ENCODE measurements around the gene CFAP20DC.

Gene CFAP20DC

DNA sequence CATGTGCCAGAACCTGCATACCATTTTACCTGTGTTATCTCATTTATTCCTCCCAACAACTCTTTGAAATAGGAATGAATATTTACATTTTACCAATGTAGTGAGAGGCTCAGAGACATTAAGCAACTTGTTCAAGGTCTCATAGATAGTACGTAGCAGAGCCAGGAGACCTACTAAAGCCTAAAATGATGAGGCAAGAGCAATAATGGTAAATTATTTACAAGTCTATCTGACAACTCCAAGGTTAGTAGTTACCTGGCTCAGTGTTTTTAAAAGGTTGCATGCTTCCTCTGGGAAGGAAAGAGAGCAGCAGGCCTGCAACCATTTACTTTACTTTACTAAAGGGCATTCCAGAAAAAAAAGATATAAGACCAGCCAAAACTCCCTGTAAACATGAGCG, 103.0 kb downstream of the CFAP20DC start:
- TF ChIP-seq, protein P1, sequence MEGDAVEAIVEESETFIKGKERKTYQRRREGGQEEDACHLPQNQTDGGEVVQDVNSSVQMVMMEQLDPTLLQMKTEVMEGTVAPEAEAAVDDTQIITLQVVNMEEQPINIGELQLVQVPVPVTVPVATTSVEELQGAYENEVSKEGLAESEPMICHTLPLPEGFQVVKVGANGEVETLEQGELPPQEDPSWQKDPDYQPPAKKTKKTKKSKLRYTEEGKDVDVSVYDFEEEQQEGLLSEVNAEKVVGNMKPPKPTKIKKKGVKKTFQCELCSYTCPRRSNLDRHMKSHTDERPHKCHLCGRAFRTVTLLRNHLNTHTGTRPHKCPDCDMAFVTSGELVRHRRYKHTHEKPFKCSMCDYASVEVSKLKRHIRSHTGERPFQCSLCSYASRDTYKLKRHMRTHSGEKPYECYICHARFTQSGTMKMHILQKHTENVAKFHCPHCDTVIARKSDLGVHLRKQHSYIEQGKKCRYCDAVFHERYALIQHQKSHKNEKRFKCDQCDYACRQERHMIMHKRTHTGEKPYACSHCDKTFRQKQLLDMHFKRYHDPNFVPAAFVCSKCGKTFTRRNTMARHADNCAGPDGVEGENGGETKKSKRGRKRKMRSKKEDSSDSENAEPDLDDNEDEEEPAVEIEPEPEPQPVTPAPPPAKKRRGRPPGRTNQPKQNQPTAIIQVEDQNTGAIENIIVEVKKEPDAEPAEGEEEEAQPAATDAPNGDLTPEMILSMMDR (IDR thresholded peaks at IDR 0.05; ENCODE audit: extremely low read depth, missing control alignments): no peak
- DNase-seq (ENCODE audit: low spot score): no peak

- DNase-seq (ENCODE audit: low spot score): no peak
- TF ChIP-seq, protein P1 (IDR thresholded peaks at IDR 0.05; ENCODE audit: extremely low read depth, missing control alignments): no peak
These were observed 111.8 kb downstream of the CFAP20DC start for GRCh38 chr3:58938057-58938456.

DNA sequence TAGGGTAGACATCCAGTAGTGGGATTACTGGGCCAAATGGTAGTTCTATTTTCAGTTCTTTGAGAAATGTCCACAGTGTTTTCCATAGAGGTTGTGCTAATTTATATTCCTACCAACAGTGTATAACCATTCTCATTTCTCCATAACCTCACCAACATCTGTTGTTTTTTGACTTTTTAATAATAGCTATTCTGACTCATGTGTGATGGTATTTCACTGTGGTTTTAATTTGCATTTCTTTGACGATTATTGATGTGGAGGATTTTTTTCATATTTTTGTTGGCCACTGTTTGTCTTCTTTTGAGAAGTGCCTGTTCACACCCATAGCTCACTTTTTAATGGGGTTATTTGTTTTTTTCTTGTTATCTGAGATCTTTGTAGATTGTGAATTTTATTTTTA, 125.2 kb downstream of the CFAP20DC start:
- DNase-seq (ENCODE audit: low spot score): no peak
- TF ChIP-seq, protein P1 (IDR thresholded peaks at IDR 0.05; ENCODE audit: extremely low read depth, missing control alignments): no peak

DNA sequence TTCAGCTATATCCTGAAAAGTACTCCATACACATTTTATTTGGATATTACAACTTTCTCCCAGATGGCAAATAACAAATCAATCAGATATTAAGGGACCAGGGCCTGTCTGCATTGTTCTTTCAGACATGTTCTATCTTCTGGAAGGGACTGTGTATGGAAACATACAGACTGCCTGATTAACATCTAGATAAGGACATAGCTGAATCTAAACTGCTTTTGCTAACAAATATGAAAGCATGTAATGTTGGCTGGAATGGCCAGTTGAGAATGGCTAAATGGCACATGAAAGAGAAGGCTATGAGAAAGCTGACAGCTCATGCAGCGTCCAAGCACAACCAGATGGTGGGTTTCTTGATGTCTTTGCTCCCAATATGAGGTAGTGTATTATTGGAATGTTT, 149.4 kb downstream of the CFAP20DC start:
- DNase-seq (ENCODE audit: low spot score): no peak
- TF ChIP-seq, protein P1 (IDR thresholded peaks at IDR 0.05; ENCODE audit: extremely low read depth, missing control alignments): no peak

DNA sequence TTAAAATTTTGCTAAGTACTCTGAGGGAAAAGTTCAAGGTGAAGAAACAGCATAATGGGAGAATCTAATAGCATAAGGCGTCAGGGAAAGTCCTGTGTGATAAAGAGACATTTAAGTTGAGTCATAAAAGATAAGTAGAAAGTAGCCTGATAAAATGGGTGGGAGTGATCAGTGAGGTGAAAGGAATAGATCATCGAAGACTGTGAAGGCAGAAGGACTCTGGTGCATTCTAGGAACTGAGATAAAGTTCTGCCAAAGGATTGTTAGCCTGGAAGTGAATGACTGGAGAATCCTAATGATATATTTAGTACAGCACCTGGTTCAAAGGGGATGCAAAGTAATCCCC, 149.9 kb downstream of the CFAP20DC start:
- DNase-seq (ENCODE audit: low spot score): no peak

GRCh38 chr3:58899159-58899952, 150.5 kb downstream of the CFAP20DC start:
- peak; percentile 40 for DNase-seq (ENCODE audit: low spot score)

More for the DNA sequence above, 149.9 kb downstream of the CFAP20DC start:
- TF ChIP-seq, protein P1 (IDR thresholded peaks at IDR 0.05; ENCODE audit: extremely low read depth, missing control alignments): no peak

DNA sequence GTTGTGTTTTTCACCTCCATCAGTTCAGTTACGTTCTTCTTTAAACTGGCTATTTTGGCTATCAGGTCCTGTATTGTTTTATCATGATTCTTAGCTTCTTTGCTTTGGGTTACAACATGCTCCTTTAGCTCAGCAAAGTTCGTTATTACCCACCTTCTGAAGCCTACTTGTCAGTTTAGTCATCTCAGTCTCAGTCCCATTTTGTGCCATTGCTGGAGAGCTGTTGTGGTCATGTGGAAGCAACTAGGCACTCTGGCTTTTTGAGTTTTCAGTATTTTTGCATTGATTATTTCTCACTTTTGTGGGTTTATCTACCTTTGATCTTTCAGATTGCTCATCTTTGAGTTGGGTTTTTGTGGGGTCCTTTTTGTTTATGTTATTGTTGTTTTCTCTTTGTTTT, 151.3 kb downstream of the CFAP20DC start:
- no peak for DNase-seq (ENCODE audit: low spot score)

More at GRCh38 chr3:58899159-58899952, 150.5 kb downstream of the CFAP20DC start:
- TF ChIP-seq, protein P1 (IDR thresholded peaks at IDR 0.05; ENCODE audit: extremely low read depth, missing control alignments): no peak

More for the DNA sequence above, 151.3 kb downstream of the CFAP20DC start:
- TF ChIP-seq, protein P1 (IDR thresholded peaks at IDR 0.05; ENCODE audit: extremely low read depth, missing control alignments): no peak

Measured in GM20000 (cell line).